Measurements from ENCODE around the gene CDKN2B-AS1.

CDKN2B-AS1 gene

GRCh38 chr9:22088053-22088716 is 93.6 kb downstream of the CDKN2B-AS1 start:
- no peak for DNase-seq (ENCODE audit: low spot score)

GRCh38 chr9:22088717-22089061 is 94.1 kb downstream of the CDKN2B-AS1 start:
- DNase-seq (ENCODE audit: low spot score): no peak

GRCh38 chr9:22097707-22098106 is 103.1 kb downstream of the CDKN2B-AS1 start:
- DNase-seq (ENCODE audit: low spot score): peak; percentile 16

GRCh38 chr9:22098643-22099332 is 104.2 kb downstream of the CDKN2B-AS1 start:
- DNase-seq (ENCODE audit: low spot score): no peak

- DNase-seq (ENCODE audit: low spot score): no peak
These were observed 106.0 kb downstream of the CDKN2B-AS1 start for GRCh38 chr9:22100626-22101025.

GRCh38 chr9:22102146-22103053 is 107.8 kb downstream of the CDKN2B-AS1 start:
- no peak for DNase-seq (ENCODE audit: low spot score)

- DNase-seq (ENCODE audit: low spot score): no peak
These were observed 109.3 kb downstream of the CDKN2B-AS1 start for GRCh38 chr9:22103685-22104575.

- no peak for DNase-seq (ENCODE audit: low spot score)
These were observed 110.6 kb downstream of the CDKN2B-AS1 start for GRCh38 chr9:22105005-22105722.

GRCh38 chr9:22107202-22108045 is 112.8 kb downstream of the CDKN2B-AS1 start:
- no peak for DNase-seq (ENCODE audit: low spot score)

GRCh38 chr9:22108581-22109370 is 114.2 kb downstream of the CDKN2B-AS1 start:
- DNase-seq (ENCODE audit: low spot score): no peak

GRCh38 chr9:22111176-22111953 is 116.8 kb downstream of the CDKN2B-AS1 start:
- no peak for DNase-seq (ENCODE audit: low spot score)

GRCh38 chr9:22111954-22112247 is 117.3 kb downstream of the CDKN2B-AS1 start:
- DNase-seq (ENCODE audit: low spot score): no peak

- DNase-seq (ENCODE audit: low spot score): no peak
These were observed 118.6 kb downstream of the CDKN2B-AS1 start for GRCh38 chr9:22112870-22113821.

GRCh38 chr9:22114956-22115355 is 120.4 kb downstream of the CDKN2B-AS1 start:
- DNase-seq (ENCODE audit: low spot score): no peak

GRCh38 chr9:22116758-22117157 is 122.2 kb downstream of the CDKN2B-AS1 start:
- no peak for DNase-seq (ENCODE audit: low spot score)

GRCh38 chr9:22117511-22118384 is 123.2 kb downstream of the CDKN2B-AS1 start:
- no peak for DNase-seq (ENCODE audit: low spot score)

Data from hepatic stellate cell (primary cell).